A673 (cell line): ENCODE data around the gene PRIMA1. TPM values are rescaled to one million over a fixed set of nuclear protein-coding genes. Genes with fewer than 3 reads are reported as not detected.

ENCODE experiments used
- BruUV-seq: library from RNA; stranded (reverse); fragments of 400-500 nt; replicated peaks from 2 replicates; lab custom pipeline; 2021; lab: Mats Ljungman, UMichigan
- CTCF ChIA-PET: fragments of 300-600 bp; sonication (Branson Sonifier 250); formaldehyde crosslinking; loops from one replicate; lab custom pipeline; 2022; ENCODE audit warnings: antibody characterized with exemption; lab: Charles Lee
- POLR2A ChIA-PET: fragments of 300-600 bp; sonication (Branson Sonifier 250); formaldehyde crosslinking; loops from one replicate; lab custom pipeline; 2022; ENCODE audit warnings: antibody characterized with exemption; ENCODE audit not compliant: low non-redundant PET; lab: Charles Lee
- DNase-seq: peaks from one replicate; pipeline ENCODE4 v3.0.0-alpha.2; 2015; ENCODE audit warnings: low spot score
- H3K27ac ChIP-seq: fragments of 200-600 bp; sonication (generic); 2 replicates; pipeline ENCODE4 v1.5.1; 2016; ENCODE audit warnings: mixed run types, low read depth, mild to moderate bottlenecking, mixed read lengths, antibody characterized with exemption, low read length; ENCODE audit not compliant: poor library complexity, severe bottlenecking
- H3K27me3 ChIP-seq: fragments of 200-600 bp; sonication (generic); replicated peaks from 2 replicates; pipeline ENCODE4 v1.6.1; 2017; ENCODE audit warnings: mixed run types, low read depth, mild to moderate bottlenecking, mixed read lengths, antibody characterized with exemption, low read length; ENCODE audit not compliant: insufficient read depth, poor library complexity
- H3K36me3 ChIP-seq: fragments of 200-600 bp; sonication (generic); 2 replicates; pipeline ENCODE4 v1.6.1; 2016; ENCODE audit warnings: mixed run types, mild to moderate bottlenecking, mixed read lengths, antibody characterized with exemption, low read length; ENCODE audit not compliant: insufficient read depth, poor library complexity, severe bottlenecking
- H3K4me1 ChIP-seq: fragments of 200-600 bp; sonication (generic); 2 replicates; pipeline ENCODE4 v1.6.1; 2017; ENCODE audit warnings: mixed run types, mild to moderate bottlenecking, mixed read lengths, antibody characterized with exemption, low read length; ENCODE audit not compliant: insufficient read depth, poor library complexity, severe bottlenecking
- H3K4me3 ChIP-seq: fragments of 200-600 bp; sonication (generic); 2 replicates; pipeline ENCODE4 v1.5.1; 2016; ENCODE audit warnings: low read depth, mixed run types, mild to moderate bottlenecking, mixed read lengths, low read length; ENCODE audit not compliant: poor library complexity, severe bottlenecking
- H3K9me3 ChIP-seq: fragments of 200-600 bp; sonication (generic); 2 replicates; pipeline ENCODE4 v1.6.1; 2016; ENCODE audit warnings: mixed run types, low read depth, mild to moderate bottlenecking, mixed read lengths, antibody characterized with exemption, low read length; ENCODE audit not compliant: poor library complexity, severe bottlenecking
- EZH2 ChIP-seq: fragments of 200-600 bp; sonication (generic); IDR thresholded peaks from 2 replicates; pipeline ENCODE4 v1.6.1; 2017; ENCODE audit warnings: borderline replicate concordance, low read depth, mild to moderate bottlenecking, mixed read lengths, antibody characterized with exemption, low read length; ENCODE audit not compliant: poor library complexity, severe bottlenecking
- intact Hi-C: fragments of 100-400 bp; cut with micrococcal nuclease; formaldehyde crosslinking; loops from one replicate; pipeline ENCODE4 v1.10.0; 2022; ENCODE audit not compliant: unreplicated experiment
- total RNA-seq: library from RNA; stranded (reverse); gene quantifications from 2 replicates; pipeline ENCODE4 v1.2.3, GENCODE V29; 2021
- TF ChIP-seq, protein P1 (sequence below): fragments of 300-800, 200-600 bp; sonication (generic); conservative IDR thresholded peaks from 2 replicates; pipeline ENCODE4 v1.5.1; 2017; ENCODE audit warnings: low read depth, mild to moderate bottlenecking, antibody characterized with exemption, low read length, moderate library complexity, mixed read lengths

The PRIMA1 gene
- total RNA-seq, 1 experiment from 2014 or later: 0.09 TPM

DNA sequence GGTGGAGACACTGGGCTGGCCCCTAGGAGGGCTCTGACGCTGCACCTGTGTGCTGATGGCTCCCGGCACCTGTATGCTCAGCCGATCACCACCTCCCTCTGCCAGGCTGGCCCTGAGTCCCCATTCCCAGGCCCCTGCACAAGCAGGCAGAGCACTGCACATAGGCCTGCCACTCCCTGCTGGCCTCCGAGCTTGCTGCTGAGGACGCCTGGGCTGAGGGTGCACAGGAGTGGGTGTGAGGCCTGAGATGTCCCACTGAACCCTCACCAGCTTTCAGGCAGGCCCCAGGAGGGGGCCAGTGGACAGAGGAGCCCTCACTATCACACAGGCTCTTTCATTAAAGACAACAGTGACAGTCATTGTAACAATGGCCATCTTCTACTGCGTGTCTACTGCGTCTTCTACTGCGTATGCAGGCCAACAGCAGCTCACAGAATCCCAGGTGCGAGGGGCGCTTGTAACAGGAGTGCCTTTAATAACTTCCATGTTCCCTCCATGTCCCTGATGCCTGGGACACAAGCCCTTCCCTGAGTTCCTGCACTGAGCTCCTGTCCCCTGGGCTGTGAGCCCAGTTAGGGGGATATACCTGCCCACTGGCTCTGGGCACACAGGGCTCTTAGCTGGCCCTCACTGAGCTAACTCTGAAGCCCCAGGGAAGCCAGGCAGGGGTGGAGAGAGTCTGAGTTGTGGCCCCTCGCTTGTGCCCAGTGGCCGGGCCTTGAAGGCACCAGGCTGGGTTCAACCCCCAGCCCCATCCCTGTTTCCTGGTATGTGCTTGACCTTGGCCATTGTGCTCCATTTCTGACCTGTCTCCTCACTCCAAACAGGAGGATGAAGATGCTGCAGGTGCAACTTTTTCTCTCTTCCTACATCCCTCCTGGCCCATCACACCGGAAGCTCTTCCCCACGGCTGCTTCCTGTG is 71.3 kb downstream of the PRIMA1 start:
- CTCF ChIA-PET: no interaction called here
- no TSS peak for BruUV-seq
- POLR2A ChIA-PET: no interaction called here
- no peak overlapping the region for H3K4me3 ChIP-seq
- intact Hi-C loops: no loop called here
- TF ChIP-seq, protein P1, sequence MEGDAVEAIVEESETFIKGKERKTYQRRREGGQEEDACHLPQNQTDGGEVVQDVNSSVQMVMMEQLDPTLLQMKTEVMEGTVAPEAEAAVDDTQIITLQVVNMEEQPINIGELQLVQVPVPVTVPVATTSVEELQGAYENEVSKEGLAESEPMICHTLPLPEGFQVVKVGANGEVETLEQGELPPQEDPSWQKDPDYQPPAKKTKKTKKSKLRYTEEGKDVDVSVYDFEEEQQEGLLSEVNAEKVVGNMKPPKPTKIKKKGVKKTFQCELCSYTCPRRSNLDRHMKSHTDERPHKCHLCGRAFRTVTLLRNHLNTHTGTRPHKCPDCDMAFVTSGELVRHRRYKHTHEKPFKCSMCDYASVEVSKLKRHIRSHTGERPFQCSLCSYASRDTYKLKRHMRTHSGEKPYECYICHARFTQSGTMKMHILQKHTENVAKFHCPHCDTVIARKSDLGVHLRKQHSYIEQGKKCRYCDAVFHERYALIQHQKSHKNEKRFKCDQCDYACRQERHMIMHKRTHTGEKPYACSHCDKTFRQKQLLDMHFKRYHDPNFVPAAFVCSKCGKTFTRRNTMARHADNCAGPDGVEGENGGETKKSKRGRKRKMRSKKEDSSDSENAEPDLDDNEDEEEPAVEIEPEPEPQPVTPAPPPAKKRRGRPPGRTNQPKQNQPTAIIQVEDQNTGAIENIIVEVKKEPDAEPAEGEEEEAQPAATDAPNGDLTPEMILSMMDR: no peak
- TF ChIP-seq EZH2: no peak
- H3K36me3 ChIP-seq: no peaks in the 10 kb centered on the region
- H3K27me3 ChIP-seq: peaks cover 3% of the 10 kb centered on the region
- DNase-seq: no peak
- H3K4me1 ChIP-seq: no peaks in the 10 kb centered on the region
- H3K9me3 ChIP-seq: no peaks in the 10 kb centered on the region
- H3K27ac ChIP-seq: no peak overlapping the region

GRCh38 chr14:93716002-93716745 is 72.1 kb downstream of the PRIMA1 start:
- no TSS peak for BruUV-seq
- Histone ChIP-seq H3K36me3 (no peaks in the 10 kb centered on the region), H3K27me3 (peaks cover 3% of the 10 kb centered on the region), H3K27ac (no peak overlapping the region), H3K4me3 (no peak overlapping the region), H3K9me3 (no peaks in the 10 kb centered on the region), H3K4me1 (no peaks in the 10 kb centered on the region)
- intact Hi-C loops: no loop called here
- TF ChIP-seq, protein P1: no peak
- no peak for TF ChIP-seq EZH2
- DNase-seq: no peak
- ChIA-PET CTCF (no interaction called here), POLR2A (no interaction called here)

DNA sequence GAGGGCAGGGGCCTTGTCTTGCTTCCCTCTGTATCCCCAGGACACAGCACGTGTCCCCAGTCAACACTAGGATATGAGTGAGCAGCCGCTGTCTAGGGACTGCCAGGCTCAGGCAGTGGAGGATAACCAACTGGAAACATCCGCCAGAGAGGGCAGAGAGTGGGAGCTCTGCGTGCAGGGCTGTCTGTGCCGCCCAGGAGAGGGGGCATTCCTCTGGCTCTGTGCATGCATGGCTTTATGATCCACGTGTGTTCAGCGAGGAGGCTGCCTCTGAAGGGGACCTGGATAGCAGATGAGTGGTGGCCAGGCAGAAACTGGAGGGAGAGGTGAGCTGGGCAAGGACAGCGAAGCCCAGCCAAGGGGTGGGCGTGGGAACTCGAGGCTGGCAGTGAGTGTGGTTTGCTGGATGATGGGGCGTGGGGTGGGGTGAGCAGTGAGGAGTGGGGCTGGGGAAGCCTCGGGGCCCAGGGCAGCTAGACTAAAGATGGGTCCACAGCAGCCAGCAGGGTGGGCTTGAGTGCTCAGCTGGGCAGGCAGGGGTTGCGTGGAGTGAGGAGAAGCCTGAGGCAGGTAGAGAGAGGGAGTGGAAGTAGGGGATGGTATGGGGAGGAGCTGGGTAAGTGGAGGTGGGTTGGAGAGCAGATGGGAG is 72.9 kb downstream of the PRIMA1 start:
- POLR2A ChIA-PET: no interaction called here
- BruUV-seq: no TSS peak
- H3K9me3 ChIP-seq: no peaks in the 10 kb centered on the region
- H3K4me1 ChIP-seq: no peaks in the 10 kb centered on the region
- CTCF ChIA-PET: no interaction called here
- DNase-seq: no peak
- TF ChIP-seq, protein P1: no peak
- TF ChIP-seq EZH2: no peak
- intact Hi-C loops: no loop called here
- H3K27ac ChIP-seq: no peak overlapping the region
- H3K27me3 ChIP-seq: peaks cover 3% of the 10 kb centered on the region
- H3K4me3 ChIP-seq: no peak overlapping the region
- H3K36me3 ChIP-seq: no peaks in the 10 kb centered on the region
